GM18498 (cell line): ENCODE measurements around the gene FYN.
A peak's percentile ranks its signal among the peaks of the same experiment; 100 is the strongest.

ENCODE experiments used
- ATAC-seq: cut with Tn5 transposase; IDR thresholded peaks from one replicate; pipeline ENCODE4 v1.9.1; 2021; ENCODE audit warnings: mild to moderate bottlenecking, moderate library complexity; ENCODE audit not compliant: unreplicated experiment

FYN gene

DNA sequence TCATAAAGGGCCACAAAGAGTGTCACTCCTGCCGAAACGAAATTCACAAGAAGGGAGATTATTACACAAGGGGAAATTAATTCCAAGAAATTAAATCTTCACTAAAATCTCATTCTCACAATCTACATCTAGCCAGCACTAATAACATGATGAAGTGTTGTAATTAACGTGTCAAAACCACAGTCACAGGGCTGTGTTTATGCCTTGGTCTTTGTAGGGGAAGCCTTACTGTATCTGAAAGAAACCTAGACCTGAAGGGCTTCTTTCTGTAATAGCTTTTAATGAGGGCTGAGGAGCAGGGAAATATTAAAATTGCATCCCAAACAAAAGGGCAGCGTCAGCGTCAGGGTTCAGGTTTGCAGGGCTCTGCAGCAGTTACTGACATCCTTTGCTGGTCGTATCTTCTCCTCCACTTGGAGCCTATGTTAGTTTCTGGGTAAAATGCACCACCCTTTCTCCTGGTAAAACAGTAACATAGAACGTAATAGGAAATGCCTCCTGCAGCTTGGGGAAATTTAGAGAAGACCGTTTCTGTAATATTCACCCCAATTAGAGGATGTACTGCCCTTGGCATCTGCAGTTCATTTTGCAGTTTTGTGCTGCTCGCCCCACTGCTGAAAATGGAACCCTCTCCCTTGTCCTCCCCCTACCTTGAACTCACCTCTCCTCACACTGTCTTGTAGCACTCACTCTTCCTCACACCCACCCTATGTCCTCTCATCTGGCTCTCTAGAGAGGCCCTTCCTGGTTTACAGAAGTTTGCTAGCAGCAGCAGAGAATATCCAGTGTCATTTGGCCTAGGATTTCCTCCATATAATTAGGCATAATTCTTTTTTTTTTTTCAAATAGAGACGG lies 158.6 kb downstream of the FYN start:
- ATAC-seq = no peak

DNA sequence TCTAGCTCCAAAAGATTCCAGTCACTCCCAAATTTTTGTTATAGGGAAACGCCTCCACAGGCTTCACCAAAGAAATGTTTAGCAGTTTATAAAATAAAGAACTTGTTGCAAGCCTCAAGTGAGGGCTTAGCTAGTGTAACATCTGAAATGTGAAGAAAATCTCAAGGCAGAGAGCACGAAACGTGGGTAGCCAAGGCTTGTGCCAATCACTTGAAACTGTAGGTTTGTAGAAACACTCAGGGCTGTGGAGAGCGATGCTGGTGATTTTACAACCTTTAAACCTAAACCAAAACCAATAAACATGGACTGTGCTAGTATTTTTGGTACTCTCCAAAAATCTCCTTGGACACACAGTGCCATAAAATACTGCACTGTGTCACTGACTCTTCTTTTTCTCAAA lies 159.4 kb downstream of the FYN start:
- ATAC-seq = no peak

DNA sequence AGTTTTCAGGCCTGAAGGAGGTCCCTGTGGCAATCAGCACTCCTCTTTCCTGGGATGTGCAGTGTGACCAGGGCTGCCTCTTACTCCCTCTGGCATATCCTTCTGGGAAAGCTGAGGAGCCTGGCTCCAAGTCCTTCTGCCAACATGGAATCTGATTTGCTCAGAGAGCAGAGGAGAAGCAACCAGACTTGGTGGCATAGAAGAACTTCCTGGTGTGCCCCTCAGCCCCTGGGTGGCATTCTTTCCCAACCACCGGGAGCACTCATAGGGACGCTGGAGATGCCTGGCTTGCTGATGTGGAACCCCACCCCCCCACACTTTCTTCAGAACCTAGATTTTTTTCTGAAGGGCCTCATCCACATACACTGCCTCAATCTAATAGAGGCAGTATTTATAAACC lies 160.0 kb downstream of the FYN start:
- no peak for ATAC-seq

DNA sequence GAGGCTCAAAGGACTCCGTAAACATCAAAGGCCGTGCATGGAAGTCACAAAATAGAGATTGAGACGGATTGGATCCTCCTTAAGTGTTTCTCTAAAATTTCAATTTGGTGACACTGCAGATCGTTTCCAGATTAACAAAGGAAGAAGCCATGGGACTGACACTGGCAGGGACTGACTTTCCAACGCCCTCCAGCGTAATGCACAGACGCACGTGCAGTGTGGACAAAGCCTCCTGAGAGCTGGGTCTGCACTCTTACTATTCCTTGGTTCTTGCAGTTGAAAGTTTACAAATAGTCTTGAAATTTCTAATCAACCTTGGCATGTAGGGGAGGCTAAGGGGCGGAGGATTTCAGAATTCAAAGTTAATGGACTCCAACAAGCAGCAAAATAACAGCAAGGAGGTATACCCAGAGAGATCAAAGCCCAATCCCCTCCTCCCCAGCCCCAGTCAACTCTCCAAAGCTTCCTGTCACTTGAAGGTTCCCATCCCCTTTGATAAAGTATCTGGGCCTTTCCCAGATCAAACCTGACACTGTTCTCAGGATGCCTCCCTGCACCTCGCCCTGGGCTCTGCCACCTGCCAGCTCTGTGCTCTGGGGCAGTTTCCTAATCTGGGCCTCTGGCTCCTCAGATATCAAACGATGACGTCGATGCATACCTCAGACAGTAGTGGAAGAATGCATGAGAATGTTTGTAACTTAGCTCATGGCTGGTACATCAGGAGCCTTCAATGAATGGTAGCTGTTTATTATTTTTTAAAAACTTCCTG lies 161.1 kb downstream of the FYN start:
- no peak for ATAC-seq

DNA sequence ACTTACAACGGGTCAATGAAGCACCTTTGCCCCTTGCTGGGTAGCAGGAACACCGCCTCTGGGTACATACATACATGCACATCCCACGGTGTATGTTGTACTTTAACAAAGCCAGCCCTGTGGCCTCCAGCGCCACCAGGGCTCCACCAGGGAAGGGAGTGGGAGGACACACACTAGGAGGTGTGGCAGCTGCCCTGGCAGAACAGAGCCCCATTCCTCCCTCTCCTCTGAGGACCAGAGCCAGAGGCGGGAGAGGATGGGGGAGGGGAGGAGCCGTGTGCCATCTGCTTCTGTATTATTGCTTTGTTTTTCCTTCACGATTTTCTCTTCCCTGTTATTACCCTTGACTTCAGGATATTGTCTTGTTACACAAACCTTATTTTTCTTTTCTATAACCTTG lies 161.8 kb downstream of the FYN start:
- no peak for ATAC-seq

DNA sequence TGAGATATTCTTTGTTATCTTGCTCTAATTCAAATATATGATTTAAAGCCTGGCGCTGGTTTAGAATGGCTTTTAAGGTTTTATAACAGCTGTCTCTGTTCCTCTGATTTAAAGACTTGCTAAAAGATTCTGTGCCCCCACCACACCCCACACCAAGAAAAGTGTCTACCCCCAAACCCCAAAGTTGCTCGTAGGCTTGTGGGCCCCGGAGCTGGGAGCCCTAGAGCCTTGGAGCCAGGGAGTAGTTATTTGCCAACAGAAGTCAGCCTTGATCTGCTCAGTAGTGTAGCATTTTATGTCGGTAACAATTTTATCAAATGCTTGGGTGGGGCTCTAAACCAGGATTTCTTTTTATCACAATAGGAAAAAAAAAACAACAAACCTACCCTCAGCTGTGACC lies 162.3 kb downstream of the FYN start:
- no peak for ATAC-seq

DNA sequence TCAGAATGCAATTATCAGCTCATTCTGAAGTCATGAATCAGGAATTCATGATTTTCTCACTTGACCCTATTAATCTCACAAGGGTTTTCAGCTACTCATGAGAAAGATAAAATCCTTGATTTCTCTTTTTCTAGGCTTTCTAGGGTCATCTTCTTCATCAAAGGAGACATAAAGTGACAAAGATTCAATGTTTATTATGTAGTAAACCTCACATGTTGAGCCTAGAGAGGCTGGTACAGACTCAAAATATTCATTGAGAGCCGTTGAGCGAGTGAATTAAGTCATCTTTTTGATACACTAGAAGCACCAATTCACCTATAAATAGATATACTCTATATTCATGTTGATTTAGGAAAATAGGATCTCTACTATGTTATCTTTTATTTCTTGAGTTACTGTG lies 162.8 kb downstream of the FYN start:
- no peak for ATAC-seq

DNA sequence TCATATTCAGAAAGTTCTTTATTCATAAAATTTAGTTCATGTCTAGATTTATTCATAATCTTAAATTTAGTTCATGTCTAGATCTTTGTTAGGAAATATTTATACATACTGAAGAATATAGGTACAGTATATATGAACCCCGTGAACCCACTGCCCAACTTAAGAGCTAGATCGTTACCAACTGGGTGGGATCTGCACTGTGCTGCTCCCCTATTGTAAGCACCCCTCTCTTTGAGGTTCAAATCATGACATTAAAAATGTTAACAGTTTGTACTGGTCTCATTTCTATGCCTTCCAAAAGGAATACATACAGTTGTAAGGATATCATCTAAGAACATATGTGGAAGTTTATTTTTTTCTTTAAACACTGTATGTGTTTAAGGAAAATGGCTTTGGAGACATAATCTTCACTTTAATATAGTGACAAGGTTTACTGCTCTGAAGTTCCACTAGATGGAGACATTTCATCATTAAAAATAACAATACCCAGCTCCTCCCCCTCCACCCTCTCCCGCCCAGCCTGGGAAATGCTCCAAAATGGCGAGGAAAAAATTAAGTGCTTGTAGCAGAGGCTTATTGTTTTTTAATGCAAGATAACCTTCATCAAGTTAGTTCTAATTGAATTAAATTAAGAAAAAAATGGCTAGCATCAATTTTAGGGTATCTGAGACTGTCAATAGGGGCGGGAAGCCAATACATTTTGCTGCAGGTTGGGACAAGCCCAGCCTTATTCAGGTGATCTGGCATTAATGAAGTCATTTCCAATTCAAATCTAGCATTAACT lies 163.4 kb downstream of the FYN start:
- ATAC-seq = peak; percentile 91

DNA sequence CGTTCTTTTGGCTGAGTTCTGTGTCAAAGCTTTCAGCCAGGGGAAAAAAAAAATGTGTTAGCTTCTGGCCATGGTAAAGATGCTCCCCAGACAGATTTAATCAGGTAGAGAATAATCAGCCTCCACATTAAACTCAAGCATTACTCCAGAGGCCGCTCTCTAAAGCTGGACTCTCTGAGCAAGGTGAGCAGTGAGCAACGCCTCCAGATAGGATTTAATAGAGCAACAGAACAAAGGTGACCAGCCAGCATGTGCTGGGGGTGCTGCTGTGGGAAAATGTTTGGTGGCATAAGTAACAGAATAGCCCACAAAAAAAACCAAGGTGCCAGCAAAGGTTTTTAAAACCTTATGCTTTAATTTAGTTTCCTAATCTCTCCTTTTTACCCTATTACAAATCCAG lies 164.1 kb downstream of the FYN start:
- ATAC-seq = no peak

DNA sequence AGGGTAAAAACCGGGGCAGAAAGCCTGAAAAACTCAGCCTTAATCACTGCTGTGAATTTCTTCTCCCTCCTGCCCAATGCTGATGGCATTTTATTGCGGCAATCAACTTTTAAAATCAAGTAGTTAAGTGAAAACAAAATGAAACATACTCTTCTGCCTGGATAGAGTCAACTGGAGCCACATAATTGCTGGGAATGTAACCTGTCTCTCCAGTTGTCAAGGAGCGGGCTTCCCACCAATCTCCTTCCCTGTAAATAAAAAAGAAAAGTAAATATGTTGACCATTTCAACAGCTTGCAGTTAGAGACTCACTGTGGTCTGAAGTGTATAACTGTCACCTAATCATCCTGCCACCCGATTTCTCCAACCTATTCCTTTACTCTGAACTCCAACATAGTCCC lies 165.5 kb downstream of the FYN start:
- ATAC-seq = no peak

DNA sequence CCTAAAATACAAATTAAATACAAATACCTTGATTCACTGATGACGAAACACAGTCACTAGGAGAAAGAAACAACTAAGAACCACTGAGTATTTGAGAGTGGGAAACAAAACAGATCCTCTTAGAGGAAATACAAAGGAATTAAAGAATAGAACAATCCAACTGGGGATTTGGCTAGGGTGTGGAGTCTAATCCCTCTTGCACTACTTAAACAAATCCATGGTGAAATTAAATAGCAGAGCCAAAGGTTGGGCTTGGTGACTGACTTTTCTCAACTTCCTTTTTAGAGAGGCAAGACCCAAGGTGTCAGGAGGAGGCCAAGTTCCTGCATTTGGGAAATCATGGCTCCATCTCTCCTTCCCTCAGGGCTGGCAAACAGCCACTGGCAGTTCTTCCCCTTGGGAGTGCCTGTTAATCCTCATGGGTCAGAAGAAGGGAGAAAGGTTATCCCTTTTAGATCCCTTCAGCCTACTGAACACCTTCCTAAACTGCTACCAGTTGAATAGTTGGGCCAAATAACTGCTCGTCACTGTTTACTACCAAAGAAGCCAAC lies 166.3 kb downstream of the FYN start:
- no peak for ATAC-seq

DNA sequence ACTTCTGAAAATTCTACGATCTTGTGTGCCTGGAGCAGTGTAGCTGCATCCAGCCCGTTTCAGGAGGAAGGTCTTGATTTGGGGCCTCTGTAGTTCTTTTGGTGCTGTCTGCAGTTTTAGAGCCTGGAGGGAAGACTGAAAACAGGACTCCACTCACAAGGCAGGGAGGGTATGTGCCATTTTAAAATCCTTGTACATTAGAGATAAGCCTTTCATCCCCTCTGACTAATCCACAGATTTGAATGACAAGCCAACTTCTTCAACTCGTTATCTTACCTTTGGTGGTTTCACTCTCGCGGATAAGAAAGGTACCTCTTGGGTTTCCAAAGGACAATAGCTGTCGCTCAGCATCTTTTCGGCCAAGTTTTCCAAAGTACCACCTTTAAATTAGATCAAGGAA lies 169.5 kb downstream of the FYN start:
- no peak for ATAC-seq

DNA sequence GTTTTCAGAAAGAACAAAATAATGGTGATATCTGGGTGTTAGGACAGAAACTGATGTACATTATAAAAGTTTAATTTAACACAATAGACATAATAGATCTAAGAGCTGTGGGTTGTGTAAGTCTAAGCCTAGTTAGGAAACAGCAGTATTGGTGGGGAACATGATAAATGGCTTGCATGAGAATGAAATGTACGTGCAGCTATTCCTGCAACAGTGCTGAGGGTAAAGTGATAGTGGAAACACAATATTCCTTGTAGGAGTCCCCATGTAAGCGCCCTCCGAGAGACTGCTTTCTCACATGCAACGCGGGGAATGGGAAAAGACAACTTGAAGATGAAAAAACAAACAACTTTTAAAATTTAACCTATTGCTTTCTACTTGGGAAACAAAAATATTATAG lies 171.0 kb downstream of the FYN start:
- no peak for ATAC-seq

DNA sequence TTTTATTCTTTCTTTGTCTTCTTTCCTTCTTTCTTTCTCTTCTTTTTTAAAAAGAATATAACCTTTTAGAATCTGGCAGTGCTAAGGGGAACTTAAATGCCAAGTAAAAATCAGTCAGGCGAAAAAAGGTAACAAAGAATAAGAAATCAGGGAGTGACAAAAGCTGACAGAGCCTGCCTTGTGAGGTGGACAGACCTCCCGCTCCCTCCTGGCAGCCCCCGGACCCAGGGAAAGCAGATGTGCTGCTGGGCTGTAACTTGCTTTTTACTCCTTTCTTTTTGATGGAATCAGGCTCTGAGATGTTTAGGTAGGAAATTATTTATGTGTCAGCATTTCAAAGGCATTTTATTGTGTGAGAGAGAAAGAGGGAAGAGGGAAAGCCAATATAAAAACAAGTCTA lies 172.1 kb downstream of the FYN start:
- no peak for ATAC-seq

DNA sequence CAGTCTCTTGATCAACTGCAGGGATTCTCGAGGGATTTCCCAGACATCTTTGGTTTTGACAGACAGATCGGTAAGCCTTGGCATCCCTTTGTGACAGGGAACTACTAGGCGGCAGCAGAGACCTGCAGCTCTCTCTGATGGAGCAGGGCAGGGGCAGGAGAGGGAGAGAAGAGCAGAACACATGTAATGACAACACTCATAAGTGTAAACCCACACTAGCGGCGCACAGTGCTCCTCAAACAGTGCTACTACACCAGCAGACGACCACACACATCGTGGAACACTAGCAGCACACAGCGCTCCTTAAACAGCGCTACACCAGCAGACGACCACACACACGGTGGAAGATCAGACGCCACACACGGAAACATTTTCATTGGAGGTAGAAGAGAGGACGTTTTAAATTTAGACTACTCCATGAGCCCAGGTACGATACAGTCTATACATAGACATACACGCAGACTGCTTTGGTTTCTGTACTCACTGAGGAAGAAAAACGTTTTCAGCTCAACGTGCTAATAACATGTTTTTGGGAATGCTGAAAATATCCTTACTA lies 173.0 kb downstream of the FYN start:
- ATAC-seq = no peak

DNA sequence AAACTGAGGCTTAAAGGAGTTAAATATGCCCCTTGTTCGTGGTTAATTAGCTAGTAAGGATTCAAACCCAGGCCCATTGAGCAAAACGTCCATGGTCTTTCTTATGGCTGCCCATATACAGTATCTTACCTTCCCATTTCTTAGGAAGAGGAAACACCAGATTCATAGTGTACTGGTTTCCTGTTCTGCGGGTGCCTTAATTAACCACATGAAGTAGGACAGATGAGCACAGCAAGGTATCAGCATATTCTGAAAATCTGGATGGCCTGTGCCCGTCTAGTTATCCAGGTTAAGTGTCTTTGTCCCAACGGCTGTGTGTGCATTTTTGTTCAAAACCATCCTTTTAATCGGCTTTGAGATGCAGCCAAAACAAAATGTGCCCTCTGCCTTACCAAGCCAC lies 174.1 kb downstream of the FYN start:
- ATAC-seq = no peak

DNA sequence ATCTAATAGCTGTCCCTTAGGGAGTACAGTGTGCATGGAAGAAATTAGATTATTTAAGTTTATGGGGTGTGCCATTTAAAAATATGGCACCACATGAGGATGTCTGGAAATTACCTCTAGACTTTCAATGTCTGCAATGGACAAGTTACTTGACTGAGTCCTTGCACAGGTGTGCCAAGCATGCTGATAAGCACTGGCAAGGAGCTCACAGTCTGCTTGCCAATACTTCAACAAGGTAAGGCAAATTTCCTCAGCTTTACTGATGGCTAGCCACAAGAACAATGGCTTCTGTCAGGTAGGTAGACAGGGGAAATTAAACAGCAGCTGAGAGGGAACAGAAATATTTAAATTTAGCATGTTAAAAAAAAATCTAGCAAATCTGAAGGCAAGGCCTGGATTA lies 176.4 kb downstream of the FYN start:
- ATAC-seq = no peak

DNA sequence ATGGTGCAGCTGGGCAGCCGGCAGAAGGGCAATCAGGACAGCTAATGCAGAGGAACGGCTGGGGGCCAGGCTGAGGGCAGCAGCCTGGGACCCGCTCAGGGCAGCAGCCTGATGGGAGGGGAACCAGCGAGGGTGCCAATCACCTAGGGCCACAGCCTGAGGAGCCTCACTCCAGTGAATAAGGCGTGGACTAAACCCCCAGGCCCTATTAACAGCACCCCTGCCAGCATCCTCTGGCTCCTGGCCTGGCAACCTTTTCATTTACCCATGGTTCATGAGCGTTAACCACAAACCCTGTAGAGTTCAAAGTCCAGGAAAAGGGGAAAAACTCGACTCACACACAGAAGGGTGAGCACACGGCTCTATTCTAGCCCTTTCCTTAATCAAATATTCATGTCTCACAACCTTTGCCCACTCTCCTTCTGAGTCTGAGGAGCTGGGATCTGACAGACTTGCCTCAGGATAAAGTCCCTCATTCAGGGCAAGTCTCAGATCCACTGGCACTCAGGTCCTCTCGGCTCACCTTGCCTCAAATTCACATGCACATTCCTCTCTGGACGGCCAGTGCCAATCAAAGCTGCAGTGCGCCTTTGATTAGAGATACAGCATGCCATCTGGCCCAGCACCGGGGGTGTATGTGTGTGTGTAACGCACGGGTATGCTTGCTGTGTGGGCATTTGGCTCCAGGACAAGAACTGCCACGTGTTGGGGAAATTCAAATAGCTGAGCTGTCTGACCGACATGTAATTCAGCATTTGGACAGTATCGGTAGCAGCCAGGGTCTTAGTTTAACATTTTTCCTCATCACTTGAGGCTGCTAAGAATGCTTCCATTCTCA lies 180.7 kb downstream of the FYN start:
- ATAC-seq = no peak

DNA sequence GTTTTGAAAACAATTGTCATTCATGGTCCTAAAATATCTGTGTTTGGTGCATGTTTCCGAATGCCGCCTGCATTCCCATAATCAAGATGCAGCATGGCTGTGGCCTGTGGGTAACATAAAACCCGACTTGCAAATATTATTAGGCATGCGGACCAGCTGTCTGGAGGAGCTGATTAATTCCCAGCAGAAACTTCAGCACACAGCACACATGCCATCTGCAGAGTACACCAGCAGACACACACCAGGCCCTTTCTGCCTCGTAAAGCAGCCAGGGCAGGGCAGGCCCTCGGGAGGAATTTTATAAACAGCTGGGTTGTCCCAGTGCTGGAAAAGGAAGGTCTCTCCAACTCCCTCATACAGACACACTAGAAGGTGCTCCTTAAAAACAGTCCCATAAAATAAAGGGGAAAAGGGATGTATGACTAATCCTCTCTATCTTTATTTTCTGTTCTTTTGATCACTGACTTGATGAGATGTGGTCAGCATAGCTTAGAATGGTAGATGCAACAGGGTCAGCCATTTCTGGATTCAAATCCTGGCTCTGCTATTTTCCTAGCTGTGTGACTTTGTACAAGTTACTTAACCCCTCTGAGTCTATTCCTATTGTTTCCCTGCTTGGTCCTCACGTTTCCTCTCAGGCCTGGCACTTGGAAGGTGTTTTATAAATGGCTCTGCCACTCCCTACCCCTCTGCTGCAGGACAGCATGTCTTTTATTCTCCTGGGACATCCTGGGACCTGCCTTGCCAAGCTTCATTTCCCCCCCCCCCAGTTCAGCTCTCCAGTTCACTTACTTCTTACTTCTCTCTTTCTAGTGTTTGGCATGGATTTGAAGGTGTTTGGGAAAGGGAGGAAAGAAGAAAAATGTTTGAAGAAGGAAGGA lies 181.7 kb downstream of the FYN start:
- no peak for ATAC-seq
